HCT116 (cell line): ENCODE data around the gene AGAP1. TPM values are rescaled to one million over a fixed set of nuclear protein-coding genes. Genes with fewer than 3 reads are reported as not detected.

ENCODE experiments used
- ATAC-seq: fragments of 200-7000 bp; cut with Tn5 transposase; 2 replicates; pipeline ENCODE4 v1.9.1; 2020; ENCODE audit warnings: mild to moderate bottlenecking, moderate library complexity
- BruUV-seq: library from RNA; stranded (reverse); fragments of 400-500 nt; replicated peaks from 2 replicates; lab custom pipeline; 2021; lab: Mats Ljungman, UMichigan
- CTCF ChIA-PET: fragments of 300-600 bp; sonication (Branson Sonifier 250); formaldehyde crosslinking; loops from one replicate; lab custom pipeline; 2021; ENCODE audit warnings: antibody characterized with exemption; lab: Charles Lee
- POLR2A ChIA-PET: fragments of 300-600, 350-600 bp; sonication (Branson Sonifier 250); formaldehyde crosslinking; loops from one replicate; lab custom pipeline; 2021; ENCODE audit warnings: antibody characterized with exemption; lab: Charles Lee
- RAD21 ChIA-PET, 2 experiments: fragments of 300-600 bp; sonication (Branson Sonifier 250); formaldehyde crosslinking; loops; one replicate each; lab custom pipeline; 2023; ENCODE audit warnings: low total read pairs in 2 of 2; ENCODE audit not compliant: uncharacterized antibody in 2 of 2, unreplicated experiment in 2 of 2, low non-redundant PET in 1 of 2; lab: Charles Lee
- DNase-seq: peaks from one replicate; pipeline ENCODE4 v3.0.0-alpha.2; 2010; ENCODE audit warnings: low read depth, low spot score
- H2AFZ ChIP-seq: fragments of 200-600 bp; shearing (Covaris generic), sonication (generic); 2 replicates; pipeline ENCODE4 v1.6.1; 2017; ENCODE audit warnings: low read depth, mixed run types, mixed read lengths, antibody characterized with exemption, low read length; ENCODE audit not compliant: poor library complexity, severe bottlenecking
- H3K27ac ChIP-seq: 2 replicates; pipeline ENCODE4 v1.5.1; 2012; ENCODE audit warnings: low read depth, low read length
- H3K27me3 ChIP-seq: fragments of 200-600 bp; sonication (generic); 2 replicates; pipeline ENCODE4 v1.6.1; 2016; ENCODE audit warnings: mixed run types, low read length, mixed read lengths; ENCODE audit not compliant: insufficient read depth
- H3K36me3 ChIP-seq, 2 experiments: fragments of 200-500 bp in 1 of 2; fragments of 200-600 bp in 1 of 2; sonication (Bioruptor generic) in 1 of 2; sonication (generic) in 1 of 2; 2 replicates each; pipeline versions ENCODE4 v1.5.1 to v1.6.1; 2014 to 2016; ENCODE audit warnings: low read length in 2 of 2, inconsistent platforms in 1 of 2, mixed read lengths in 1 of 2, mixed run types in 1 of 2; ENCODE audit not compliant: insufficient read depth in 2 of 2, control insufficient read depth in 1 of 2
- H3K4me1 ChIP-seq, 2 experiments: fragments of 200-600 bp in 1 of 2; sonication (generic) in 1 of 2; 2 replicates each; pipeline versions ENCODE4 v1.5.1 to v1.6.1; 2012 to 2017; ENCODE audit warnings: low read length in 2 of 2, inconsistent platforms in 1 of 2, mild to moderate bottlenecking in 1 of 2, mixed read lengths in 1 of 2, mixed run types in 1 of 2, moderate library complexity in 1 of 2; ENCODE audit not compliant: insufficient read depth in 2 of 2, control insufficient read depth in 1 of 2
- H3K4me2 ChIP-seq: fragments of 200-600 bp; sonication (generic); 2 replicates; pipeline ENCODE4 v1.6.1; 2017; ENCODE audit warnings: mixed run types, low read length, mixed read lengths
- H3K4me3 ChIP-seq, 2 experiments: fragments of 200-600 bp in 1 of 2; sonication (generic) in 1 of 2; replicated peaks in 1 of 2; 2 replicates each; pipeline ENCODE4 v1.5.1; 2011 to 2016; ENCODE audit warnings: low read length in 2 of 2, control low read depth in 1 of 2, low read depth in 1 of 2, mild to moderate bottlenecking in 1 of 2, mixed read lengths in 1 of 2, mixed run types in 1 of 2
- H3K79me2 ChIP-seq: fragments of 200-600 bp; sonication (generic); 2 replicates; pipeline ENCODE4 v1.6.1; 2017; ENCODE audit warnings: mild to moderate bottlenecking, mixed run types, low read length, moderate library complexity, mixed read lengths; ENCODE audit not compliant: insufficient read depth
- H3K9ac ChIP-seq: fragments of 200-600 bp; sonication (generic); 2 replicates; pipeline ENCODE4 v1.6.1; 2016; ENCODE audit warnings: low read length, mixed read lengths
- H3K9me2 ChIP-seq: fragments of 200-600 bp; sonication (generic), shearing (Covaris generic); 2 replicates; pipeline ENCODE4 v1.6.1; 2017; ENCODE audit warnings: mixed run types, mild to moderate bottlenecking, moderate library complexity; ENCODE audit not compliant: insufficient read depth
- H3K9me3 ChIP-seq, 2 experiments: fragments of 200-500 bp in 1 of 2; fragments of 200-600 bp in 1 of 2; sonication (Bioruptor generic) in 1 of 2; sonication (generic) in 1 of 2; 2 replicates each; pipeline ENCODE4 v1.6.1; 2014 to 2017; ENCODE audit warnings: low read length in 2 of 2, mixed read lengths in 2 of 2, inconsistent platforms in 1 of 2, low read depth in 1 of 2, mild to moderate bottlenecking in 1 of 2, mixed run types in 1 of 2, moderate library complexity in 1 of 2; ENCODE audit not compliant: control insufficient read depth in 1 of 2, insufficient read depth in 1 of 2
- H4K20me1 ChIP-seq: fragments of 200-600 bp; sonication (generic), shearing (Covaris generic); 2 replicates; pipeline ENCODE4 v1.6.1; 2017; ENCODE audit warnings: mixed run types, mild to moderate bottlenecking, moderate library complexity; ENCODE audit not compliant: insufficient read depth
- CBX3 ChIP-seq: IDR thresholded peaks from 2 replicates; pipeline ENCODE4 v1.6.1; 2012; ENCODE audit warnings: low read depth
- CEBPB ChIP-seq: IDR thresholded peaks from 2 replicates; pipeline ENCODE4 v1.6.1; 2012; ENCODE audit warnings: low read depth
- ELF1 ChIP-seq: IDR thresholded peaks from 2 replicates; pipeline ENCODE4 v1.6.1; 2012; ENCODE audit warnings: low read depth, borderline replicate concordance
- POLR2A ChIP-seq: IDR thresholded peaks from 2 replicates; pipeline ENCODE4 v1.7.0; 2011; ENCODE audit warnings: borderline replicate concordance; ENCODE audit not compliant: insufficient read depth, insufficient read length; ENCODE audit errors: extremely low read depth
- RAD21 ChIP-seq: IDR thresholded peaks from 2 replicates; pipeline ENCODE4 v1.6.1; 2012; ENCODE audit warnings: low read depth, mild to moderate bottlenecking
- SP1 ChIP-seq: IDR thresholded peaks from 2 replicates; pipeline ENCODE4 v1.6.1; 2012; ENCODE audit warnings: low read depth
- YY1 ChIP-seq: IDR thresholded peaks from 2 replicates; pipeline ENCODE4 v1.6.1; 2011; ENCODE audit warnings: low read length, low read depth, moderate library complexity, mild to moderate bottlenecking; ENCODE audit not compliant: insufficient replicate concordance; ENCODE audit errors: extremely low read depth
- intact Hi-C: fragments of 100-400 bp; cut with micrococcal nuclease; formaldehyde crosslinking; loops from 2 replicates; pipeline ENCODE4 v1.10.0; 2022
- total RNA-seq: library from RNA; stranded (reverse); gene quantifications from one replicate; pipeline ENCODE4 v1.2.1, GENCODE V29; 2021; ENCODE audit not compliant: unreplicated experiment
- TF ChIP-seq, protein P1 (sequence below): IDR thresholded peaks from 2 replicates; pipeline ENCODE4 v1.6.1; 2012
- TF ChIP-seq, protein P2 (sequence below), 3 experiments: fragments of 200-600 bp in 1 of 3; sonication (generic) in 1 of 3; IDR thresholded peaks in 2 of 3; conservative IDR thresholded peaks in 1 of 3; 2 replicates each; pipeline ENCODE4 v1.5.1; 2012 to 2017; ENCODE audit warnings: low read depth in 2 of 3, low read length in 2 of 3, antibody characterized with exemption in 1 of 3, borderline replicate concordance in 1 of 3, control low read depth in 1 of 3, mild to moderate bottlenecking in 1 of 3, mixed read lengths in 1 of 3, mixed run types in 1 of 3, moderate library complexity in 1 of 3; ENCODE audit not compliant: insufficient read depth in 1 of 3
- TF ChIP-seq, protein P3 (sequence below): IDR thresholded peaks from 2 replicates; pipeline ENCODE4 v1.6.1; 2012; ENCODE audit warnings: low read depth

Gene AGAP1
- total RNA-seq, 1 experiment from 2014 or later: 43.8 TPM

DNA sequence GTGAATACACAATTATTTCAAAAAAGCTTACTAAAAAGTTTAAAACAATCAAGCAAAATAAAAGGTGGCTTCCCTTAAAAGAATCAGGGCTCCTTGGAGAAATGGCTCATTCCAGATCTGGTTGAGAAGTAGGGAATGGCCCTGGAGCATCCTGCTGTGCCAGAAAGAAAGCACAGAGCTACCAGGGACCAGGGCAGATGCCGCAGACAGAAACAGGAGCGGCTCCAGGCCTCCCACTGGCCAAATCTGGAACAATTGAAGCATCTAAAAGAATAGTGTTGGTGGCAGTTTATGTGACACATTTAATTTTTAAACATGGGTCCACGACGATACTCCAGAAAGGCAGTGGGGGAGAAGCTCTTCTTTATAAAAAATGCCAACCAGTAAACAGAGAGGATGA lies 598.9 kb downstream of the AGAP1 start:
- intact Hi-C loops: no loop called here
- H3K27me3 ChIP-seq: no peaks in the 10 kb centered on the region
- DNase-seq: no peak
- POLR2A ChIA-PET: no interaction called here
- H3K4me1 ChIP-seq: no peaks in the 10 kb centered on the region
- no peaks in the 10 kb centered on the region for H3K36me3 ChIP-seq
- H3K79me2 ChIP-seq: no peaks in the 10 kb centered on the region
- TF ChIP-seq, protein P1, sequence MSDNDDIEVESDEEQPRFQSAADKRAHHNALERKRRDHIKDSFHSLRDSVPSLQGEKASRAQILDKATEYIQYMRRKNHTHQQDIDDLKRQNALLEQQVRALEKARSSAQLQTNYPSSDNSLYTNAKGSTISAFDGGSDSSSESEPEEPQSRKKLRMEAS: no peak
- TF ChIP-seq SP1 (no peak), RAD21 (no peak), ELF1 (no peak), POLR2A (no peak), CBX3 (no peak), CEBPB (no peak), YY1 (no peak)
- TF ChIP-seq, protein P2, sequence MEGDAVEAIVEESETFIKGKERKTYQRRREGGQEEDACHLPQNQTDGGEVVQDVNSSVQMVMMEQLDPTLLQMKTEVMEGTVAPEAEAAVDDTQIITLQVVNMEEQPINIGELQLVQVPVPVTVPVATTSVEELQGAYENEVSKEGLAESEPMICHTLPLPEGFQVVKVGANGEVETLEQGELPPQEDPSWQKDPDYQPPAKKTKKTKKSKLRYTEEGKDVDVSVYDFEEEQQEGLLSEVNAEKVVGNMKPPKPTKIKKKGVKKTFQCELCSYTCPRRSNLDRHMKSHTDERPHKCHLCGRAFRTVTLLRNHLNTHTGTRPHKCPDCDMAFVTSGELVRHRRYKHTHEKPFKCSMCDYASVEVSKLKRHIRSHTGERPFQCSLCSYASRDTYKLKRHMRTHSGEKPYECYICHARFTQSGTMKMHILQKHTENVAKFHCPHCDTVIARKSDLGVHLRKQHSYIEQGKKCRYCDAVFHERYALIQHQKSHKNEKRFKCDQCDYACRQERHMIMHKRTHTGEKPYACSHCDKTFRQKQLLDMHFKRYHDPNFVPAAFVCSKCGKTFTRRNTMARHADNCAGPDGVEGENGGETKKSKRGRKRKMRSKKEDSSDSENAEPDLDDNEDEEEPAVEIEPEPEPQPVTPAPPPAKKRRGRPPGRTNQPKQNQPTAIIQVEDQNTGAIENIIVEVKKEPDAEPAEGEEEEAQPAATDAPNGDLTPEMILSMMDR (IDR thresholded peaks at IDR 0.05 in 2 of 3, conservative IDR thresholded peaks at IDR 0.05 in 1 of 3; ENCODE audit: borderline replicate concordance in 1 of 3, insufficient read depth in 1 of 3, low read depth in 2 of 3, low read length in 2 of 3): no peak
- TF ChIP-seq, protein P3, sequence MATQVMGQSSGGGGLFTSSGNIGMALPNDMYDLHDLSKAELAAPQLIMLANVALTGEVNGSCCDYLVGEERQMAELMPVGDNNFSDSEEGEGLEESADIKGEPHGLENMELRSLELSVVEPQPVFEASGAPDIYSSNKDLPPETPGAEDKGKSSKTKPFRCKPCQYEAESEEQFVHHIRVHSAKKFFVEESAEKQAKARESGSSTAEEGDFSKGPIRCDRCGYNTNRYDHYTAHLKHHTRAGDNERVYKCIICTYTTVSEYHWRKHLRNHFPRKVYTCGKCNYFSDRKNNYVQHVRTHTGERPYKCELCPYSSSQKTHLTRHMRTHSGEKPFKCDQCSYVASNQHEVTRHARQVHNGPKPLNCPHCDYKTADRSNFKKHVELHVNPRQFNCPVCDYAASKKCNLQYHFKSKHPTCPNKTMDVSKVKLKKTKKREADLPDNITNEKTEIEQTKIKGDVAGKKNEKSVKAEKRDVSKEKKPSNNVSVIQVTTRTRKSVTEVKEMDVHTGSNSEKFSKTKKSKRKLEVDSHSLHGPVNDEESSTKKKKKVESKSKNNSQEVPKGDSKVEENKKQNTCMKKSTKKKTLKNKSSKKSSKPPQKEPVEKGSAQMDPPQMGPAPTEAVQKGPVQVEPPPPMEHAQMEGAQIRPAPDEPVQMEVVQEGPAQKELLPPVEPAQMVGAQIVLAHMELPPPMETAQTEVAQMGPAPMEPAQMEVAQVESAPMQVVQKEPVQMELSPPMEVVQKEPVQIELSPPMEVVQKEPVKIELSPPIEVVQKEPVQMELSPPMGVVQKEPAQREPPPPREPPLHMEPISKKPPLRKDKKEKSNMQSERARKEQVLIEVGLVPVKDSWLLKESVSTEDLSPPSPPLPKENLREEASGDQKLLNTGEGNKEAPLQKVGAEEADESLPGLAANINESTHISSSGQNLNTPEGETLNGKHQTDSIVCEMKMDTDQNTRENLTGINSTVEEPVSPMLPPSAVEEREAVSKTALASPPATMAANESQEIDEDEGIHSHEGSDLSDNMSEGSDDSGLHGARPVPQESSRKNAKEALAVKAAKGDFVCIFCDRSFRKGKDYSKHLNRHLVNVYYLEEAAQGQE: no peak
- TF ChIP-seq, all 23 proteins: peak for 0
- H3K9me3 ChIP-seq: no peaks in the 10 kb centered on the region
- RAD21 ChIA-PET: no interaction called here
- CTCF ChIA-PET: no interaction called here
- H3K27ac ChIP-seq: no peak overlapping the region
- H3K9me2 ChIP-seq: no peaks in the 10 kb centered on the region
- BruUV-seq: no TSS peak
- no peak overlapping the region for H3K4me3 ChIP-seq
- no peak; the same call in 1 of the 2 replicates for ATAC-seq
- no peak overlapping the region for H3K9ac ChIP-seq
- no peak overlapping the region for H2AFZ ChIP-seq
- no peaks in the 10 kb centered on the region for H4K20me1 ChIP-seq
- no peak overlapping the region for H3K4me2 ChIP-seq
